Neural crest cell (in vitro differentiated cells): ENCODE data around the gene CDK14. TPM values are rescaled to one million over a fixed set of nuclear protein-coding genes. Genes with fewer than 3 reads are reported as not detected.

Source experiments
- DNase-seq: peaks from one replicate; pipeline ENCODE4 v3.0.0; 2021; ENCODE audit warnings: low read depth, mixed read lengths, low spot score
- H3K27ac Mint-ChIP-seq: one replicate; pipeline ENCODE4 v1.8.0; 2021; ENCODE audit warnings: mild to moderate bottlenecking, mixed read lengths; ENCODE audit not compliant: unreplicated experiment
- H3K27me3 Mint-ChIP-seq: 2 replicates; pipeline ENCODE4 v1.8.0; 2021; ENCODE audit warnings: low read depth, mild to moderate bottlenecking, mixed read lengths
- H3K36me3 Mint-ChIP-seq: 2 replicates; pipeline ENCODE4 v1.8.0; 2021; ENCODE audit warnings: low read depth, mild to moderate bottlenecking, mixed read lengths
- H3K4me1 Mint-ChIP-seq: 2 replicates; pipeline ENCODE4 v1.8.0; 2021; ENCODE audit warnings: mixed read lengths
- H3K4me3 Mint-ChIP-seq: one replicate; pipeline ENCODE4 v1.8.0; 2021; ENCODE audit warnings: mild to moderate bottlenecking, mixed read lengths
- H3K9me3 Mint-ChIP-seq: 2 replicates; pipeline ENCODE4 v1.8.0; 2021; ENCODE audit warnings: mixed read lengths
- total RNA-seq: library from RNA; stranded (reverse); gene quantifications from 2 replicates; pipeline ENCODE4 v1.2.1, GENCODE V29; 2021
- TF ChIP-seq, protein P1 (sequence below): fragments of 200-600 bp; sonication (generic); conservative IDR thresholded peaks from 2 replicates; pipeline ENCODE4 v1.5.0; 2021; ENCODE audit warnings: antibody characterized with exemption, mild to moderate bottlenecking

Gene CDK14
- total RNA-seq, 1 donor from 2014 or later, result 49.6 TPM

DNA sequence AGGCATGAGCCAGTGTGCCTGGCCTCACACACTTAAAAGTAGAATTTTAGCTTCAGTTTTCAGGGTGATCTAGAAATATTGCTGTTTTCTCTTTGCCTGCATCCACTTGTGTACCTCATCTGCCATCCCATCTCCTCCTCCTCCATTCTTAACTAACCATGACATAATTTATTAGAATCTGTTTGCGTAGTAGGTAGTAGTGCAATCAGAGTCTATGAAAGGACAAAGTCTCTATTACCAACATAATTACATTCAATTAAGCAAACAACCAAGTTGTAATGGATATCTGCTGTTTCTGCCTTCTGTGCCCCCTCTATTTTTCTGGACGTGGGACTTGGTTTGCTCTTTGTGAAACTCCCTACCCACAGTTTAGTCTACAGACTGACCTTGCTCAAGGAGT lies 72.9 kb downstream of the CDK14 start:
- H3K27me3 Mint-ChIP-seq, result no peaks in the 10 kb centered on the region
- H3K27ac Mint-ChIP-seq, result no peak overlapping the region
- H3K9me3 Mint-ChIP-seq, result no peaks in the 10 kb centered on the region
- H3K4me3 Mint-ChIP-seq, result no peak overlapping the region
- H3K4me1 Mint-ChIP-seq, result no peaks in the 10 kb centered on the region
- peaks cover 3% of the 10 kb centered on the region for H3K36me3 Mint-ChIP-seq
- TF ChIP-seq, protein P1, sequence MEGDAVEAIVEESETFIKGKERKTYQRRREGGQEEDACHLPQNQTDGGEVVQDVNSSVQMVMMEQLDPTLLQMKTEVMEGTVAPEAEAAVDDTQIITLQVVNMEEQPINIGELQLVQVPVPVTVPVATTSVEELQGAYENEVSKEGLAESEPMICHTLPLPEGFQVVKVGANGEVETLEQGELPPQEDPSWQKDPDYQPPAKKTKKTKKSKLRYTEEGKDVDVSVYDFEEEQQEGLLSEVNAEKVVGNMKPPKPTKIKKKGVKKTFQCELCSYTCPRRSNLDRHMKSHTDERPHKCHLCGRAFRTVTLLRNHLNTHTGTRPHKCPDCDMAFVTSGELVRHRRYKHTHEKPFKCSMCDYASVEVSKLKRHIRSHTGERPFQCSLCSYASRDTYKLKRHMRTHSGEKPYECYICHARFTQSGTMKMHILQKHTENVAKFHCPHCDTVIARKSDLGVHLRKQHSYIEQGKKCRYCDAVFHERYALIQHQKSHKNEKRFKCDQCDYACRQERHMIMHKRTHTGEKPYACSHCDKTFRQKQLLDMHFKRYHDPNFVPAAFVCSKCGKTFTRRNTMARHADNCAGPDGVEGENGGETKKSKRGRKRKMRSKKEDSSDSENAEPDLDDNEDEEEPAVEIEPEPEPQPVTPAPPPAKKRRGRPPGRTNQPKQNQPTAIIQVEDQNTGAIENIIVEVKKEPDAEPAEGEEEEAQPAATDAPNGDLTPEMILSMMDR, result no peak
- DNase-seq, result no peak

DNA sequence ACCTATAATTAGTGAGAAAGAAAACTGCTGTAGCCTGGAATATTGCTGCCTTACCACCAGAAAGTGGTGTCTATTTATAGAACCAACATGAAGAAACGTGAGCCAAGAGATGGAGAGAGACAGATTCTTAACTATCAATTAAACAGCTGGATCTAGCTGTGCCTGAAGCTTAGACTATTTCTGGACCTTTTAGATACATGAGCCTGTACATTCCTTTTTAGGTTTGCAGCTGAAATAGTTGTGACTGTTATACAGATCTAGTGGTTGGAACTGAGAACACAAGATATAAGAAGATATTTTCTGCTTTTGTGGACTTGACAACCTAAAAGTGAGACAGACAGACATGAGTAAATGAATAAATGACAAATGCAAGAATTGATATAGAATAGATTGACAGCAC lies 73.4 kb downstream of the CDK14 start:
- DNase-seq, result no peak
- no peaks in the 10 kb centered on the region for H3K27me3 Mint-ChIP-seq

DNA sequence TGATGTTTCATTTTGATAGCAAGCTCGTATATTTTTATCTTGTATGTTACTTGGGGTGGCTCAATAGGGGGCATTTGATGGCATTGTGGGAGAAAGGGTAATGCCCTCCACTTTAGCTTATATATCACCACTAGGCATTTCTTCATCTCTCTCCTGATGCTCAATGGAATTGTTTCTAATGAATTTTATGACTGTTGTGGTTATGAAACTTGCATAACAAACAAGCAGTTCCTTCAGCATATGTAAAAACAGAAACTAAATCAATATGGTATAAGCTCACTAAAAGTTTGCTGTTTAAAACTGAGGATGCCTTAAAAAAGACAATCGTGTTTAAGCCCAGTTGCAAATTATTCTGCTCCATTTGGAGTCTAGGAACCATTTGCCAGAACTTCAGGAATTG lies 75.5 kb downstream of the CDK14 start:
- H3K27me3 Mint-ChIP-seq, result no peaks in the 10 kb centered on the region
- TF ChIP-seq, protein P1, result no peak
- H3K27ac Mint-ChIP-seq, result no peak overlapping the region
- no peaks in the 10 kb centered on the region for H3K36me3 Mint-ChIP-seq
- no peaks in the 10 kb centered on the region for H3K9me3 Mint-ChIP-seq
- no peak for DNase-seq
- H3K4me1 Mint-ChIP-seq, result no peaks in the 10 kb centered on the region
- no peak overlapping the region for H3K4me3 Mint-ChIP-seq

More for the DNA sequence above, 73.4 kb downstream of the CDK14 start:
- TF ChIP-seq, protein P1, result no peak
- H3K9me3 Mint-ChIP-seq, result no peaks in the 10 kb centered on the region
- H3K36me3 Mint-ChIP-seq, result no peaks in the 10 kb centered on the region
- no peaks in the 10 kb centered on the region for H3K4me1 Mint-ChIP-seq
- no peak overlapping the region for H3K4me3 Mint-ChIP-seq
- H3K27ac Mint-ChIP-seq, result no peak overlapping the region

DNA sequence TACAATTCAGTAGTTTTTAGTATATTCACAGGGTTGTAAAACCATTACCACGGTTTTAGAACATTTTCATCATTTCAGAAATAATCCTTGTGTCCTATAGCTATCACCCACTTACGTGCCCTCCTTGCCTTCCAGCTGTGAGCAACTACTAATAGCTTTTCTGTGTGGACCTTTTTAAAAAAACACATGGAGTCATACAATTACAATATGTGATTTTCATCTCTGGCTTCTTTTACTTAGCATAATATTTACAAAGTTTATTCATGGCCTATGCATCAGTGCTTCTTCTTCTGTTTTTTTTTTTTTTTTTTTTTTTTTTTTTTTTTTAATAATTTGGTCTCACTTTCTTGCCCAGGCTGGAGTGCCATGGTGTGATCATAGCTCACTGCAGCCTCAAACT lies 76.1 kb downstream of the CDK14 start:
- Mint-ChIP-seq H3K27me3 (no peaks in the 10 kb centered on the region), H3K4me1 (peaks cover 2% of the 10 kb centered on the region), H3K27ac (no peak overlapping the region), H3K9me3 (no peaks in the 10 kb centered on the region), H3K36me3 (no peaks in the 10 kb centered on the region), H3K4me3 (no peak overlapping the region)
- TF ChIP-seq, protein P1, result no peak
- no peak for DNase-seq

DNA sequence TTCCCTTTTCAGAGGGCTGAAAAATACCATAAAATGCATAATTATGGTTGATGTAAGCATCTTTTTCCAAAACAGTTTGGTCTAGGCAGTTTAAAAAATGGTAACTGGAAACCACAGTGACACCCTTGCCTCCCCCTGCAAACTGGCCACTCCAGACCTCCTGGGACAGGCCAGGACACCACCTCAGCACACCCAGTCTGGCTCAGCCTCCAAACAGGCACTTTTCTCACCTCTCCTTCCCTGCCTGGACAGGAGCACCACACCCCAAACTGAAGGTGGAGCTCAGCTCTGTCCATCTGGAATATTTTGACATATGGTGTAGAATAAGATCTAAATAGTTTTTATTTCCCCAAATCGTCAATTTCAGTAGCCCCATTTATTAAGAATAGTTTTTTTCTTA lies 78.5 kb downstream of the CDK14 start:
- H3K27ac Mint-ChIP-seq, result no peak overlapping the region
- no peaks in the 10 kb centered on the region for H3K27me3 Mint-ChIP-seq
- peaks cover 17% of the 10 kb centered on the region for H3K4me1 Mint-ChIP-seq
- DNase-seq, result no peak
- H3K4me3 Mint-ChIP-seq, result no peak overlapping the region
- TF ChIP-seq, protein P1, result no peak
- H3K9me3 Mint-ChIP-seq, result no peaks in the 10 kb centered on the region
- no peaks in the 10 kb centered on the region for H3K36me3 Mint-ChIP-seq

DNA sequence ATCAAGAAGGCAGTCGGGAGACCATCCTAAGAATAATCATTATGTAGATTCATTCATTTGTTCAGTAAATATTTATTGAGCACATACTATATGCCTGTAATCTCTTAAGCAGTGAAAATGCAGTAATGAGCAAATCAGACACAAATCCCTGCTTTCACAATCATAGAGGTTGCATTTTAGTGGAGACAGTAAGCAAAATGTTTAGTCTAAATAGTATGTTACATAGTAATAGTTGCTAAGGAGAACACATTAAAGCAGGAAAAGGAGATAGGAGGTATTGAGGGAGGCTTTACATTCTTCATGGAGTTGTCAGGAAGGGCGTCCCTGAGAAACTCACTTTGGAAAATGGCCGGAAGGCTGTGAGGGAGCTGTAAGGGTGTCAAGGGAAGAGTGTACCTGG lies 79.9 kb downstream of the CDK14 start:
- Mint-ChIP-seq H3K9me3 (no peaks in the 10 kb centered on the region), H3K4me1 (peaks cover 27% of the 10 kb centered on the region), H3K27ac (peak overlapping the region; percentile 13), H3K27me3 (no peaks in the 10 kb centered on the region), H3K36me3 (no peaks in the 10 kb centered on the region), H3K4me3 (no peak overlapping the region)
- TF ChIP-seq, protein P1, result no peak
- no peak for DNase-seq
